Adipose tissue (tissue), 3 donors: ENCODE results near the gene MYH7. TPM values are rescaled to one million over a fixed set of nuclear protein-coding genes. Genes with fewer than 3 reads are reported as not detected.
"Not testable (repeated sequence)": the region's sequence is repeated elsewhere in the genome, so short reads cannot be mapped to it uniquely, and the experiment has no call there.

Source experiments
- H3K27ac ChIP-seq: one replicate; pipeline ENCODE4 v1.5.1; 2013; ENCODE audit warnings: low read depth, low read length
- WGBS, 3 donors: extraction: QIAGEN DNeasy Blood & Tissue Kit; methylation state at CpG; one replicate each; pipeline ENCODE4 v1.1.7; 2013; 5-methylcytosine and 5-hydroxymethylcytosine counted together
- polyA plus RNA-seq, 3 donors: library from polyadenylated mRNA; stranded (reverse); fragments of 200-250 nt; gene quantifications; one replicate each; pipeline ENCODE4 v1.2.3, GENCODE V29; 2013
- donor health status: healthy with polysubstance abuse.
- donor health status: Bipolar disorder and iron deficiency.
- donor health status: healthy.

MYH7 gene
- polyA plus RNA-seq, 3 donors: 0.07 to 6.5 (median 2.8) TPM

- no peak overlapping the region for H3K27ac ChIP-seq
- 58 to 82% (median 70%) methylated on average over 4 of the region's 4 CpGs for WGBS, 3 donors
Measured at GRCh38 chr14:23401291-23401690, 34.2 kb downstream of the MYH7 start.

GRCh38 chr14:23400496-23401149 is 34.8 kb downstream of the MYH7 start:
- H3K27ac ChIP-seq: not testable (repeated sequence)
- 79 to 93% (median 85%) methylated on average over 16 of the region's 16 CpGs for WGBS, 3 donors

- H3K27ac ChIP-seq: no peak overlapping the region
- WGBS, 3 donors: 71 to 83% (median 76%) methylated on average over 6 of the region's 6 CpGs
Measured at GRCh38 chr14:23399591-23399990, 35.9 kb downstream of the MYH7 start.

- WGBS, 3 donors: 87 to 90% (median 87%) methylated on average over 3 of the region's 3 CpGs
Measured at GRCh38 chr14:23399136-23399535, 36.3 kb downstream of the MYH7 start.

GRCh38 chr14:23398348-23398747 is 37.1 kb downstream of the MYH7 start:
- no peak overlapping the region for H3K27ac ChIP-seq
- 79 to 87% (median 85%) methylated on average over 4 of the region's 4 CpGs for WGBS, 3 donors

More at GRCh38 chr14:23399136-23399535, 36.3 kb downstream of the MYH7 start:
- H3K27ac ChIP-seq: no peak overlapping the region

- no peak overlapping the region for H3K27ac ChIP-seq
- 90 to 95% (median 91%) methylated on average over 10 of the region's 10 CpGs for WGBS, 3 donors
Measured at GRCh38 chr14:23396781-23397407, 38.6 kb downstream of the MYH7 start.

- WGBS, 3 donors: 90 to 93% (median 91%) methylated on average over 10 of the region's 10 CpGs
- H3K27ac ChIP-seq: no peak overlapping the region
Measured at GRCh38 chr14:23396126-23396525, 39.3 kb downstream of the MYH7 start.

- WGBS, 3 donors: 70 to 77% (median 71%) methylated on average over 7 of the region's 7 CpGs
- no peak overlapping the region for H3K27ac ChIP-seq
Measured at GRCh38 chr14:23392613-23393012, 42.8 kb downstream of the MYH7 start.

- WGBS, 3 donors: 81 to 86% (median 83%) methylated on average over 3 to 4 of the region's 19 CpGs
- not testable (repeated sequence) for H3K27ac ChIP-seq
Measured at GRCh38 chr14:23389871-23390270, 45.6 kb downstream of the MYH7 start.

- no peak overlapping the region for H3K27ac ChIP-seq
- WGBS, 3 donors: 54 to 78% (median 59%) methylated on average over 12 of the region's 12 CpGs
Measured at GRCh38 chr14:23389396-23389795, 46.1 kb downstream of the MYH7 start.

- no peak overlapping the region for H3K27ac ChIP-seq
- 84 to 94% (median 89%) methylated on average over 8 of the region's 8 CpGs for WGBS, 3 donors
Measured at GRCh38 chr14:23388996-23389395, 46.5 kb downstream of the MYH7 start.

- H3K27ac ChIP-seq: no peak overlapping the region
- WGBS, 3 donors: 75 to 81% (median 78%) methylated on average over 24 to 26 of the region's 26 CpGs
Measured at GRCh38 chr14:23387916-23388882, 47.3 kb downstream of the MYH7 start.

GRCh38 chr14:23386999-23387398 is 48.5 kb downstream of the MYH7 start:
- no peak overlapping the region for H3K27ac ChIP-seq
- WGBS, 3 donors: 90 to 97% (median 97%) methylated on average over 1 of the region's 1 CpG

GRCh38 chr14:23386266-23386657 is 49.2 kb downstream of the MYH7 start:
- H3K27ac ChIP-seq: not testable (repeated sequence)
- 86 to 89% (median 88%) methylated on average over 17 of the region's 17 CpGs for WGBS, 3 donors

- 36 to 90% (median 84%) methylated on average over 14 to 18 of the region's 18 CpGs for WGBS, 3 donors
- H3K27ac ChIP-seq: no peak overlapping the region
Measured at GRCh38 chr14:23385642-23386265, 49.7 kb downstream of the MYH7 start.

GRCh38 chr14:23385244-23385641 is 50.2 kb downstream of the MYH7 start:
- 58 to 80% (median 78%) methylated on average over 2 of the region's 2 CpGs for WGBS, 3 donors

GRCh38 chr14:23384364-23385080 is 50.9 kb downstream of the MYH7 start:
- WGBS, 3 donors: 91 to 95% (median 92%) methylated on average over 29 of the region's 29 CpGs
- no peak overlapping the region for H3K27ac ChIP-seq

More at GRCh38 chr14:23385244-23385641, 50.2 kb downstream of the MYH7 start:
- no peak overlapping the region for H3K27ac ChIP-seq
